ENCODE data around the gene HECTD1.

HECTD1 gene

GRCh38 chr14:31051023-31051422 is 156.6 kb downstream of the HECTD1 start:
- TF ChIP-seq GLI2 (tag by site-specific recombination; IDR thresholded peaks at IDR 0.05; ENCODE audit: borderline replicate concordance, low read depth) (no peak), ZNF521 (tag by site-specific recombination; IDR thresholded peaks at IDR 0.05) (no peak), REST (tag by site-specific recombination; IDR thresholded peaks at IDR 0.05) (no peak), ZNF239 (tag by site-specific recombination; IDR thresholded peaks at IDR 0.05) (no peak), ZNF585B (tag by site-specific recombination; IDR thresholded peaks at IDR 0.05) (no peak), ZSCAN23 (tag by site-specific recombination; IDR thresholded peaks at IDR 0.05) (no peak), SCRT1 (tag by site-specific recombination; IDR thresholded peaks at IDR 0.05; ENCODE audit: borderline replicate concordance) (no peak), ZNF600 (tag by site-specific recombination; IDR thresholded peaks at IDR 0.05) (no peak), ZNF664 (tag by site-specific recombination; IDR thresholded peaks at IDR 0.05) (no peak), SP3 (tag by site-specific recombination; IDR thresholded peaks at IDR 0.05) (no peak), ZNF19 (tag by site-specific recombination; IDR thresholded peaks at IDR 0.05; ENCODE audit: low read depth) (no peak), EGR2 (tag by site-specific recombination; IDR thresholded peaks at IDR 0.05; ENCODE audit: low read depth) (no peak), ZBTB17 (tag by site-specific recombination; IDR thresholded peaks at IDR 0.05) (no peak), ZNF488 (tag by site-specific recombination; IDR thresholded peaks at IDR 0.05) (no peak), ZNF514 (tag by site-specific recombination; IDR thresholded peaks at IDR 0.05) (no peak), ZBTB20 (tag by site-specific recombination; IDR thresholded peaks at IDR 0.05) (no peak), ZNF37A (tag by site-specific recombination; IDR thresholded peaks at IDR 0.05) (no peak)
- TF ChIP-seq, protein P1, sequence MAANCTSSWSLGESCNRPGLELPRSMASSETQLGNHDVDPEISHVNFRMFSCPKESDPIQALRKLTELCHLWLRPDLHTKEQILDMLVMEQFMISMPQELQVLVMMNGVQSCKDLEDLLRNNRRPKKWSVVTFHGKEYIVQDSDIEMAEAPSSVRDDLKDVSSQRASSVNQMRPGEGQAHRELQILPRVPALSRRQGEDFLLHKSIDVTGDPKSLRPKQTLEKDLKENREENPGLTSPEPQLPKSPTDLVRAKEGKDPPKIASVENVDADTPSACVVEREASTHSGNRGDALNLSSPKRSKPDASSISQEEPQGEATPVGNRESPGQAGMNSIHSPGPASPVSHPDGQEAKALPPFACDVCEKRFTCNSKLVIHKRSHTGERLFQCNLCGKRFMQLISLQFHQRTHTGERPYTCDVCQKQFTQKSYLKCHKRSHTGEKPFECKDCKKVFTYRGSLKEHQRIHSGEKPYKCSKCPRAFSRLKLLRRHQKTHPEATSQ (tag by site-specific recombination; IDR thresholded peaks at IDR 0.05), result no peak
- Histone ChIP-seq H3K36me3 (ENCODE audit: control insufficient read depth in 2 of 2, insufficient read depth in 1 of 2, low read length in 2 of 2) (no peaks in the 10 kb centered on the region; a peak in 1 of 3 replicates), H3K4me1 (ENCODE audit: control insufficient read depth, insufficient read depth, low read length) (no peaks in the 10 kb centered on the region), H3K9me3 (ENCODE audit: control insufficient read depth, insufficient read depth, low read depth, low read length) (no peaks in the 10 kb centered on the region), H3K27ac (ENCODE audit: extremely low read depth, low read depth, low read length) (no peak overlapping the region), H3K4me3 (ENCODE audit: low read depth, low read length) (no peak overlapping the region)
- ChIA-PET POLR2A (no interaction called here), CTCF (no interaction called here)
